Globus pallidus (tissue), 1 donor: ENCODE results near the gene EPHB1.
"Not testable (repeated sequence)": the region's sequence is repeated elsewhere in the genome, so short reads cannot be mapped to it uniquely, and the experiment has no call there.

Source experiments
- DNase-seq: peaks from one replicate; pipeline ENCODE4 v3.0.0-alpha.2; 2015; ENCODE audit warnings: low spot score

EPHB1 gene

GRCh38 chr3:135084976-135085375 lies 289.9 kb downstream of the EPHB1 start:
- DNase-seq: no peak

- DNase-seq: no peak
Observed at GRCh38 chr3:135085652-135086436, 290.8 kb downstream of the EPHB1 start.

GRCh38 chr3:135087782-135088181 lies 292.7 kb downstream of the EPHB1 start:
- no peak for DNase-seq

- DNase-seq: no peak
Observed at GRCh38 chr3:135089451-135089850, 294.4 kb downstream of the EPHB1 start.

GRCh38 chr3:135090020-135090717 lies 295.1 kb downstream of the EPHB1 start:
- DNase-seq: no peak

GRCh38 chr3:135091946-135092345 lies 296.9 kb downstream of the EPHB1 start:
- DNase-seq: no peak

GRCh38 chr3:135093121-135093520 lies 298.1 kb downstream of the EPHB1 start:
- no peak for DNase-seq

- DNase-seq: no peak
Observed at GRCh38 chr3:135097276-135097946, 302.4 kb downstream of the EPHB1 start.

- no peak for DNase-seq
Observed at GRCh38 chr3:135099734-135100355, 304.8 kb downstream of the EPHB1 start.

- no peak for DNase-seq
Observed at GRCh38 chr3:135100366-135100765, 305.3 kb downstream of the EPHB1 start.

GRCh38 chr3:135103917-135104316 lies 308.9 kb downstream of the EPHB1 start:
- DNase-seq: no peak

- DNase-seq: no peak
Observed at GRCh38 chr3:135106445-135106844, 311.4 kb downstream of the EPHB1 start.

GRCh38 chr3:135107043-135107442 lies 312.0 kb downstream of the EPHB1 start:
- no peak for DNase-seq

GRCh38 chr3:135109681-135110080 lies 314.6 kb downstream of the EPHB1 start:
- DNase-seq: peak; percentile 6

- DNase-seq: not testable (repeated sequence)
Observed at GRCh38 chr3:135114551-135114950, 319.5 kb downstream of the EPHB1 start.

GRCh38 chr3:135117977-135118376 lies 322.9 kb downstream of the EPHB1 start:
- DNase-seq: no peak

GRCh38 chr3:135118792-135119191 lies 323.7 kb downstream of the EPHB1 start:
- no peak for DNase-seq

- no peak for DNase-seq
Observed at GRCh38 chr3:135125171-135125801, 330.2 kb downstream of the EPHB1 start.

- no peak for DNase-seq
Observed at GRCh38 chr3:135127946-135128470, 332.9 kb downstream of the EPHB1 start.

GRCh38 chr3:135128818-135129217 lies 333.8 kb downstream of the EPHB1 start:
- no peak for DNase-seq

GRCh38 chr3:135131290-135131689 lies 336.2 kb downstream of the EPHB1 start:
- DNase-seq: no peak
